GM23338 (cell line): ENCODE measurements around the gene IRF6. TPM values are rescaled to one million over a fixed set of nuclear protein-coding genes. Genes with fewer than 3 reads are reported as not detected.

Experiments
- ATAC-seq: fragments of 200-7000 bp; cut with Tn5 transposase; 3 replicates; pipeline ENCODE4 v1.9.1; 2020
- DNase-seq: peaks from one replicate; pipeline ENCODE4 v3.0.0-alpha.2; 2015; ENCODE audit warnings: low spot score
- H2AFZ ChIP-seq: fragments of 200-600 bp; sonication (generic); 2 replicates; pipeline ENCODE4 v1.8.0; 2016; ENCODE audit warnings: antibody characterized with exemption, mild to moderate bottlenecking, moderate library complexity
- H3F3A ChIP-seq: fragments of 200-600 bp; sonication (generic); replicated peaks from 2 replicates; pipeline ENCODE4 v1.8.0; 2017; ENCODE audit warnings: antibody characterized with exemption, mixed run types, low read depth
- H3K27ac ChIP-seq: fragments of 200-600 bp; sonication (generic); 2 replicates; pipeline ENCODE4 v1.6.1; 2016; ENCODE audit warnings: low read depth
- H3K27me3 ChIP-seq: fragments of 200-600 bp; sonication (generic); 2 replicates; pipeline ENCODE4 v1.8.0; 2016; ENCODE audit warnings: mild to moderate bottlenecking, mixed run types, moderate library complexity; ENCODE audit not compliant: insufficient read depth
- H3K36me3 ChIP-seq: fragments of 200-600 bp; sonication (generic); 2 replicates; pipeline ENCODE4 v1.8.0; 2016; ENCODE audit warnings: mild to moderate bottlenecking; ENCODE audit not compliant: insufficient read depth
- H3K4me1 ChIP-seq: fragments of 200-600 bp; sonication (generic); 2 replicates; pipeline ENCODE4 v1.8.0; 2016; ENCODE audit warnings: mild to moderate bottlenecking, moderate library complexity; ENCODE audit not compliant: insufficient read depth
- H3K4me2 ChIP-seq: fragments of 200-600 bp; sonication (generic); 2 replicates; pipeline ENCODE4 v1.7.1; 2017; ENCODE audit warnings: mixed run types
- H3K4me3 ChIP-seq: fragments of 200-600 bp; sonication (generic); 2 replicates; pipeline ENCODE4 v1.6.1; 2016; ENCODE audit warnings: mixed run types
- H3K79me2 ChIP-seq: fragments of 200-600 bp; sonication (generic); replicated peaks from 2 replicates; pipeline ENCODE4 v1.8.0; 2017; ENCODE audit warnings: mild to moderate bottlenecking; ENCODE audit not compliant: insufficient read depth
- H3K9me2 ChIP-seq: fragments of 200-600 bp; sonication (generic); 2 replicates; pipeline ENCODE4 v1.8.0; 2017; ENCODE audit not compliant: insufficient read depth
- H4K20me1 ChIP-seq: fragments of 200-600 bp; sonication (generic); replicated peaks from 2 replicates; pipeline ENCODE4 v1.8.0; 2017; ENCODE audit warnings: mild to moderate bottlenecking; ENCODE audit not compliant: insufficient read depth
- H3K27ac Mint-ChIP-seq: 2 replicates; pipeline ENCODE4 v1.8.0; 2020; ENCODE audit warnings: inconsistent platforms, mild to moderate bottlenecking, moderate library complexity, mixed read lengths
- H3K27me3 Mint-ChIP-seq: 3 replicates; pipeline ENCODE4 v1.8.0; 2022; ENCODE audit warnings: low read depth, mild to moderate bottlenecking, moderate library complexity, mixed read lengths, inconsistent platforms; ENCODE audit not compliant: insufficient read depth, poor library complexity
- H3K36me3 Mint-ChIP-seq: 3 replicates; pipeline ENCODE4 v1.8.0; 2021; ENCODE audit warnings: low read depth, mild to moderate bottlenecking, inconsistent platforms, moderate library complexity, mixed read lengths
- H3K4me1 Mint-ChIP-seq: 3 replicates; pipeline ENCODE4 v1.8.0; 2020; ENCODE audit warnings: mild to moderate bottlenecking, inconsistent platforms, mixed read lengths
- H3K4me3 Mint-ChIP-seq: 3 replicates; pipeline ENCODE4 v1.8.0; 2021; ENCODE audit warnings: moderate library complexity, mild to moderate bottlenecking, inconsistent platforms, mixed read lengths
- H3K9me3 Mint-ChIP-seq: 3 replicates; pipeline ENCODE4 v1.8.0; 2020; ENCODE audit warnings: moderate library complexity, mild to moderate bottlenecking, inconsistent platforms, mixed read lengths
- CREB1 ChIP-seq: fragments of 250-450 bp; sonication (Bioruptor Pico); IDR thresholded peaks from 2 replicates; pipeline ENCODE4 v1.5.0; 2020; ENCODE audit warnings: low read depth, mild to moderate bottlenecking, moderate library complexity
- EZH2 ChIP-seq: fragments of 200-600 bp; sonication (generic); IDR thresholded peaks from one replicate; pipeline ENCODE4 v1.8.0; 2017; ENCODE audit warnings: antibody characterized with exemption, mild to moderate bottlenecking, low read depth; ENCODE audit not compliant: unreplicated experiment
- EZH2phosphoT487 ChIP-seq: fragments of 200-600 bp; sonication (generic); IDR thresholded peaks from one replicate; pipeline ENCODE4 v1.8.1; 2018; ENCODE audit warnings: antibody characterized with exemption; ENCODE audit not compliant: unreplicated experiment
- NANOG ChIP-seq: IDR thresholded peaks from 2 replicates; pipeline ENCODE4 v1.6.1; 2016; ENCODE audit warnings: antibody characterized with exemption, borderline replicate concordance
- POLR2AphosphoS5 ChIP-seq: IDR thresholded peaks from 2 replicates; pipeline ENCODE4 v1.6.1; 2016; ENCODE audit warnings: antibody characterized with exemption, low read depth
- ZNF331 ChIP-seq: fragments of 250-450 bp; sonication (Bioruptor Pico); IDR thresholded peaks from 2 replicates; pipeline ENCODE4 v1.5.0; 2020; ENCODE audit warnings: low read depth, mild to moderate bottlenecking, moderate library complexity
- ZNF462 ChIP-seq: fragments of 250-450 bp; sonication (Bioruptor Pico); IDR thresholded peaks from 2 replicates; pipeline ENCODE4 v1.5.0; 2020; ENCODE audit warnings: mild to moderate bottlenecking, moderate library complexity
- polyA plus RNA-seq: library from polyadenylated mRNA; unstranded; fragments of >200 nt; fragmentation: Nextera tagmentation; extraction: Ambion mirVana; gene quantifications from 2 replicates; pipeline ENCODE4 v1.2.1, GENCODE V29; 2016
- total RNA-seq: library from RNA; depleted of rRNA; stranded (reverse); fragments of >200 nt; shearing (Covaris generic); gene quantifications from 2 replicates; pipeline ENCODE4 v1.2.3, GENCODE V29; 2014
- TF ChIP-seq, protein P1 (sequence below): IDR thresholded peaks from 2 replicates; pipeline ENCODE4 v1.6.1; 2016; ENCODE audit warnings: antibody characterized with exemption

Gene IRF6
- total and polyA plus RNA-seq, 2 experiments from 2014 or later, result 4.6 to 11.7 TPM

DNA sequence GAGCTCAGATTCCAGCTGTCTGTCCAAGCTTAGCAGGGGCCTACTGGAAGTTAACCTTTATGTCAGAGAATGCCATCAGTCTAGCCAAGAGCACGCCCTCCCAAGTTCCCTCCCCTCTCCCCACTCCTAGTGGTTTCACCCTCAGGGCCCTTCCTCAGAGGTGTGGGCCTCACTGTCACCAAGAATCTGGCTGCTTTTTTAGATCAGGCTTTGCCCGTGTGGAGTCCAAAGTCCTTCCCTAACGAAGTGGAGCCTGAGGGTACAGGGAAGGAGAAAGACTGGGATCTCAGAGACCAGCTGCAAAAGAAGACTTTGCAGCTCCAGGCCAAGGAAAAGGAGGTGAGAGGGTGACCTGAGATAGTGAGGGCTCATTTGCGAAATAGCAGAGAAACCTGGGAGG is 25.7 kb downstream of the IRF6 start (continued):
- TF ChIP-seq ZNF462 (CRISPR knock-in tag) (no peak), ZNF331 (no peak), POLR2AphosphoS5 (no peak), CREB1 (CRISPR knock-in tag) (no peak)

DNA sequence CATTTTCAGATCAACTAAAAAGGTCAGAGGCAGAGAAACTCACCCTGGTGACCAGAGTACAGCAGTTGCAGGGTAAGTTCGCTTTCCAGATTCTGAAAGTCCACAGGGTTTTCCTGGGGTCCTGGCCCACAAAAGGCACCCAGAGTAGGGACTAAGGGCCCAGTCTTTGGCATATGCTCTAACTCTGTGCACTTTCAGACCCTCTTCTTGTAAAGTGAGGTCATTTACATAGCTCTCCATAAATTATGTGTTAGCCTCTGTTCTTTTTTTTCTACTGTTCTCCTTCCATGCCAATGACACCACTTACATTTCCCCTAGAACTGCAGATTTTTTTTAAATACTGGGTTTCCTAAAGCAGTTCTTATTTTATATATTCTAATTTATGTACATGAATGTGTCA is 27.8 kb downstream of the IRF6 start:
- DNase-seq (no peak), ATAC-seq (no peak)
- Mint-ChIP-seq H3K27me3 (peaks cover 1% of the 10 kb centered on the region), H3K27ac (no peak overlapping the region), H3K36me3 (no peaks in the 10 kb centered on the region), H3K4me1 (no peaks in the 10 kb centered on the region), H3K4me3 (no peak overlapping the region), H3K9me3 (no peaks in the 10 kb centered on the region)
- Histone ChIP-seq H3K9me2 (no peaks in the 10 kb centered on the region), H3K36me3 (no peaks in the 10 kb centered on the region), H3K79me2 (no peaks in the 10 kb centered on the region; the same call in 1 of the 2 replicates), H3F3A (no peaks in the 10 kb centered on the region), H3K4me3 (no peak overlapping the region), H3K27ac (no peak overlapping the region), H3K4me1 (no peaks in the 10 kb centered on the region), H3K4me2 (no peak overlapping the region), H2AFZ (no peak overlapping the region), H3K27me3 (no peaks in the 10 kb centered on the region), H4K20me1 (no peaks in the 10 kb centered on the region; the same call in 1 of the 2 replicates)
- TF ChIP-seq NANOG, result no peak
- no peak for TF ChIP-seq ZNF462 (CRISPR knock-in tag)
- TF ChIP-seq EZH2phosphoT487, result no peak
- no peak for TF ChIP-seq EZH2
- TF ChIP-seq, protein P1, sequence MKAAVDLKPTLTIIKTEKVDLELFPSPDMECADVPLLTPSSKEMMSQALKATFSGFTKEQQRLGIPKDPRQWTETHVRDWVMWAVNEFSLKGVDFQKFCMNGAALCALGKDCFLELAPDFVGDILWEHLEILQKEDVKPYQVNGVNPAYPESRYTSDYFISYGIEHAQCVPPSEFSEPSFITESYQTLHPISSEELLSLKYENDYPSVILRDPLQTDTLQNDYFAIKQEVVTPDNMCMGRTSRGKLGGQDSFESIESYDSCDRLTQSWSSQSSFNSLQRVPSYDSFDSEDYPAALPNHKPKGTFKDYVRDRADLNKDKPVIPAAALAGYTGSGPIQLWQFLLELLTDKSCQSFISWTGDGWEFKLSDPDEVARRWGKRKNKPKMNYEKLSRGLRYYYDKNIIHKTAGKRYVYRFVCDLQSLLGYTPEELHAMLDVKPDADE, result no peak
